Neutrophil (primary cell): ENCODE results near the gene SCCPDH.
A peak's percentile ranks its signal among the peaks of the same experiment; 100 is the strongest.

Experiments
- H3K27ac ChIP-seq: fragments of 200-600 bp; sonication (generic); 2 replicates; pipeline ENCODE4 v1.5.1; 2016; ENCODE audit warnings: mild to moderate bottlenecking, moderate library complexity
- H3K27me3 ChIP-seq: fragments of 200-600 bp; sonication (generic); 2 replicates; pipeline ENCODE4 v1.6.0; 2016; ENCODE audit warnings: mild to moderate bottlenecking
- H3K36me3 ChIP-seq: fragments of 200-600 bp; sonication (generic); 2 replicates; pipeline ENCODE4 v1.5.1; 2017
- H3K4me1 ChIP-seq, 2 experiments: fragments of 200-600 bp in 1 of 2; sonication (generic) in 1 of 2; 1 replicate in 1 of 2; 2 replicates in 1 of 2; pipeline versions ENCODE4 v1.5.1 to v1.6.1; 2013 to 2016; ENCODE audit warnings: low read depth in 1 of 2, low read length in 1 of 2, mild to moderate bottlenecking in 1 of 2, moderate library complexity in 1 of 2; ENCODE audit not compliant: control insufficient read depth in 1 of 2, insufficient read depth in 1 of 2
- H3K4me3 ChIP-seq, 2 experiments: fragments of 200-600 bp in 1 of 2; sonication (generic) in 1 of 2; 1 replicate in 1 of 2; 2 replicates in 1 of 2; pipeline ENCODE4 v1.5.1; 2013 to 2016; ENCODE audit warnings: low read depth in 1 of 2, low read length in 1 of 2, mild to moderate bottlenecking in 1 of 2, moderate library complexity in 1 of 2
- H3K9me3 ChIP-seq: fragments of 200-600 bp; sonication (generic); 2 replicates; pipeline ENCODE4 v1.5.1; 2016
- CTCF ChIP-seq: fragments of 200-600 bp; sonication (generic); IDR thresholded peaks from 2 replicates; pipeline ENCODE4 v1.5.1; 2016; ENCODE audit warnings: antibody characterized with exemption

The SCCPDH gene

GRCh38 chr1:246782120-246782900, 58.1 kb downstream of the SCCPDH start:
- H3K36me3 ChIP-seq: peaks cover 23% of the 10 kb centered on the region
- peak overlapping the region; percentile 72 for H3K27ac ChIP-seq
- H3K9me3 ChIP-seq: no peaks in the 10 kb centered on the region
- no peaks in the 10 kb centered on the region for H3K27me3 ChIP-seq
- H3K4me1 ChIP-seq: peaks cover 7 to 21% of the 10 kb centered on the region in 2 experiments
- no peak overlapping the region for H3K4me3 ChIP-seq
- no peak for TF ChIP-seq CTCF

GRCh38 chr1:246784621-246785493, 60.6 kb downstream of the SCCPDH start:
- H3K27ac ChIP-seq: no peak overlapping the region
- peaks cover 8% of the 10 kb centered on the region for H3K36me3 ChIP-seq
- no peak overlapping the region for H3K4me3 ChIP-seq
- TF ChIP-seq CTCF: no peak
- H3K9me3 ChIP-seq: no peaks in the 10 kb centered on the region
- H3K4me1 ChIP-seq: peaks cover 7 to 28% of the 10 kb centered on the region in 2 experiments
- H3K27me3 ChIP-seq: peaks cover 14% of the 10 kb centered on the region

- TF ChIP-seq CTCF: no peak
- Histone ChIP-seq H3K36me3 (peaks cover 3% of the 10 kb centered on the region), H3K4me1 (peaks cover 7 to 28% of the 10 kb centered on the region in 2 experiments), H3K27me3 (peaks cover 14% of the 10 kb centered on the region), H3K4me3 (no peak overlapping the region), H3K27ac (no peak overlapping the region), H3K9me3 (no peaks in the 10 kb centered on the region)
Observed at GRCh38 chr1:246785494-246786111, 61.4 kb downstream of the SCCPDH start.

GRCh38 chr1:246786606-246787238, 62.5 kb downstream of the SCCPDH start:
- TF ChIP-seq CTCF: no peak

More at GRCh38 chr1:246786606-246787238, 62.5 kb downstream of the SCCPDH start:
- Histone ChIP-seq H3K27me3 (peaks cover 14% of the 10 kb centered on the region), H3K27ac (no peak overlapping the region), H3K4me3 (no peak overlapping the region), H3K36me3 (no peaks in the 10 kb centered on the region), H3K4me1 (peaks cover 7 to 28% of the 10 kb centered on the region in 2 experiments), H3K9me3 (no peaks in the 10 kb centered on the region)
